GM19099 (cell line): Measurements from ENCODE around the gene IFNA7.
"Not testable (repeated sequence)": the region's sequence is repeated elsewhere in the genome, so short reads cannot be mapped to it uniquely, and the experiment has no call there.

Source experiments
- POLR2A ChIP-seq: IDR thresholded peaks from 3 replicates; pipeline ENCODE4 v1.6.1; 2011; ENCODE audit warnings: low read depth; ENCODE audit not compliant: insufficient read length; ENCODE audit errors: extremely low read depth

The IFNA7 gene

DNA sequence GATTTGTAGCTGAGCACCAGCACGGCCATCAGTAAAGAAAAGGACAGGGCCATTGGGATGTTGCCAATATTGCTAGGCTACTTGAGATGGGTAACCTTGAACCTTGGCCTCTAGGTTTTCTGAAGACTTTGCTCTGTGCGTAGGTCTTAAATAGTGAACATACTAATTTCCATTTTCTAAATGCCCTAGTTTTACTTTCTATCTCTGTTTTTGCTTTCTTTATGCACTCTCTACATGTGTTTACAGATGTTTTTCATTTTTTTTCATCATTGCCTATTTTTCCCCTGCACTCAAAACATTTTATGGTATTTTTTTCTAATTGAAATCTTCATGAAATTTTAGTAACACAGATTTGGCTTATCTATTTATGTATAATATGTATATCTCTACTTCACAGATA, 35.4 kb downstream of the IFNA7 start, which contains the start of gene IFNA21:
Gene IFNA21 (minus strand): TSS at position 101 of the 400 bp plus-strand sequence. CDS start 48 bp downstream, at position 53.
- not testable (repeated sequence) for TF ChIP-seq POLR2A

DNA sequence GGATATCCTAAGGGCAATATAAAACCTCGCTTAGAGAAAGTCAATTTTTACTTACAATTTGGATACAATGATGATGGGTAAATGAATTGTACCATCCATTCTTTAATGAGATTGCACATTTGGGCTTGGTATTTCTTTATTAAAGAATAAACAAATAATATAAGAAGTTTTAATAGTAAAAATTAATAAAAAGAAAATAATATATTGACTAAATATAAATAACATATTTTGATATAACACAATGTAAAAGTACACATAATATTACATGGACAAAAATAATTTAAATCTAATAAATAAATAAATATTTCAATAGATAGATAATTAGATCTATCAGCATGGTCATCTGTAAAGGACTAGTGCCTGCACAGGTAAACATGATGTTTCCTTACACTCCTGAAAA, 36.5 kb downstream of the IFNA7 start:
- no peak for TF ChIP-seq POLR2A

DNA sequence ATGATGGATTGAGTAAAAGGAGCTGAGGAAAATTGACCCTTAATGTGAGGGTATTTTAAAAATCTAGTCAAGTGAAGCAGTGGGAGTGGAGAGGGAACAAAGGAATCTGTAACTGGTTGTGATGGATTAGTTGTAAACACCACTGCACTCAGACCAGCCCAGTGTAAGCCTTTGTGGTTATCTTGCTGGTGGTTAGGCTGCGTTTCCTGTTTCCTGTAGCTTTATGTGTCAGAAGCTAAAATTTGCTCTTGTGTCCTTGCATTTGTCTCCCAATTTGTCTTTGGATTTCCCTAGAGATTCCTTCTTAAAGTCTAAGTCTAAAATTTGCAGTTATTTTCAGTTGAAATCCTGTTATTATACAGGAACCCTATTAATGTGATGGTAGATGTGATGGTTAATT, 41.8 kb downstream of the IFNA7 start:
- TF ChIP-seq POLR2A, result no peak

GRCh38 chr9:21155501-21155900, 46.5 kb downstream of the IFNA7 start:
- no peak for TF ChIP-seq POLR2A

- no peak for TF ChIP-seq POLR2A
Measured at GRCh38 chr9:21154018-21154608, 47.9 kb downstream of the IFNA7 start.

GRCh38 chr9:21153336-21154017, 48.5 kb downstream of the IFNA7 start:
- TF ChIP-seq POLR2A, result no peak
